Activated T-cell treated with anti-CD3 and anti-CD28 coated beads, Interleukin-2, amount 50 U/mL, for 1 hour (primary cell): Measurements from ENCODE around the gene MYO3B.
"Not testable (repeated sequence)": the region's sequence is repeated elsewhere in the genome, so short reads cannot be mapped to it uniquely, and the experiment has no call there.

Source experiments
- DNase-seq: peaks from one replicate; pipeline ENCODE4 v3.0.0-alpha.2; 2020

Gene MYO3B

GRCh38 chr2:170349269-170349668 lies 171.3 kb downstream of the MYO3B start:
- not testable (repeated sequence) for DNase-seq

- DNase-seq = no peak
These were observed 173.2 kb downstream of the MYO3B start for GRCh38 chr2:170350929-170351826.

GRCh38 chr2:170353723-170354122 lies 175.8 kb downstream of the MYO3B start:
- DNase-seq = no peak

GRCh38 chr2:170354388-170354787 lies 176.4 kb downstream of the MYO3B start:
- DNase-seq = no peak

- DNase-seq = no peak
These were observed 177.2 kb downstream of the MYO3B start for GRCh38 chr2:170354855-170355780.

GRCh38 chr2:170359466-170359865 lies 181.5 kb downstream of the MYO3B start:
- DNase-seq = no peak

GRCh38 chr2:170360546-170361089 lies 182.7 kb downstream of the MYO3B start:
- DNase-seq = no peak

GRCh38 chr2:170361090-170361936 lies 183.4 kb downstream of the MYO3B start:
- DNase-seq = peak; percentile 39

GRCh38 chr2:170362313-170362870 lies 184.4 kb downstream of the MYO3B start:
- no peak for DNase-seq

- DNase-seq = no peak
These were observed 185.1 kb downstream of the MYO3B start for GRCh38 chr2:170362871-170363631.

GRCh38 chr2:170365003-170365402 lies 187.1 kb downstream of the MYO3B start:
- DNase-seq = no peak

- no peak for DNase-seq
These were observed 187.7 kb downstream of the MYO3B start for GRCh38 chr2:170365686-170366085.

GRCh38 chr2:170368370-170368769 lies 190.4 kb downstream of the MYO3B start:
- no peak for DNase-seq

- no peak for DNase-seq
These were observed 191.3 kb downstream of the MYO3B start for GRCh38 chr2:170369228-170369627.

- DNase-seq = no peak
These were observed 191.9 kb downstream of the MYO3B start for GRCh38 chr2:170369894-170370293.

- no peak for DNase-seq
These were observed 193.5 kb downstream of the MYO3B start for GRCh38 chr2:170371231-170371998.

GRCh38 chr2:170375192-170375591 lies 197.2 kb downstream of the MYO3B start:
- no peak for DNase-seq

- no peak for DNase-seq
These were observed 199.7 kb downstream of the MYO3B start for GRCh38 chr2:170377500-170378207.

GRCh38 chr2:170380267-170380666 lies 202.3 kb downstream of the MYO3B start:
- no peak for DNase-seq

- no peak for DNase-seq
These were observed 203.7 kb downstream of the MYO3B start for GRCh38 chr2:170381678-170382077.
